Activated CD4-positive, alpha-beta memory T cell treated with anti-CD3 and anti-CD28 coated beads for 36 hours (primary cell): ENCODE measurements around the gene PMM2. TPM values are rescaled to one million over a fixed set of nuclear protein-coding genes. Genes with fewer than 3 reads are reported as not detected.
"Not testable (repeated sequence)": the region's sequence is repeated elsewhere in the genome, so short reads cannot be mapped to it uniquely, and the experiment has no call there.

ENCODE experiments used
- CTCF ChIA-PET: fragments of 350-600 bp; sonication (Branson Sonifier 250); formaldehyde crosslinking; loops from one replicate; lab custom pipeline; 2021; ENCODE audit warnings: antibody characterized with exemption, inconsistent platforms; lab: Charles Lee
- POLR2A ChIA-PET: fragments of 350-600 bp; sonication (Branson Sonifier 250); formaldehyde crosslinking; loops from one replicate; lab custom pipeline; 2021; ENCODE audit warnings: antibody characterized with exemption; lab: Charles Lee
- DNase-seq: peaks from one replicate; pipeline ENCODE4 v3.0.0-alpha.2; 2020
- H3K27ac Mint-ChIP-seq: one replicate; pipeline ENCODE4 v1.8.0; 2021; ENCODE audit warnings: mixed read lengths
- H3K27me3 Mint-ChIP-seq: one replicate; pipeline ENCODE4 v1.8.0; 2021; ENCODE audit warnings: mixed read lengths
- H3K36me3 Mint-ChIP-seq: one replicate; pipeline ENCODE4 v1.8.0; 2021; ENCODE audit warnings: mixed read lengths
- H3K4me1 Mint-ChIP-seq: one replicate; pipeline ENCODE4 v1.8.0; 2021; ENCODE audit warnings: low read depth, mixed read lengths
- H3K4me3 Mint-ChIP-seq: one replicate; pipeline ENCODE4 v1.8.0; 2021; ENCODE audit warnings: mild to moderate bottlenecking, mixed read lengths
- H3K9me3 Mint-ChIP-seq: one replicate; pipeline ENCODE4 v1.8.0; 2021; ENCODE audit warnings: mixed read lengths
- intact Hi-C: fragments of 100-400 bp; cut with micrococcal nuclease; formaldehyde crosslinking; loops from one replicate; pipeline ENCODE4 v1.15.1; 2023
- total RNA-seq, 2 experiments: library from RNA; stranded (reverse); gene quantifications; one replicate each; pipeline ENCODE4 v1.2.3, GENCODE V29; 2021

The PMM2 gene
- total RNA-seq, 2 experiments from 2014 or later: 34.0 to 36.0 TPM

GRCh38 chr16:8764525-8765250 is 33.0 kb upstream of the PMM2 start:
- ChIA-PET CTCF (no interaction called here), POLR2A (no interaction called here)
- H3K27me3 Mint-ChIP-seq: no peaks in the 10 kb centered on the region
- no peak overlapping the region for H3K4me3 Mint-ChIP-seq
- H3K36me3 Mint-ChIP-seq: peaks cover 12% of the 10 kb centered on the region
- H3K4me1 Mint-ChIP-seq: no peaks in the 10 kb centered on the region
- intact Hi-C loops: no loop called here
- H3K27ac Mint-ChIP-seq: no peak overlapping the region
- DNase-seq: no peak
- no peaks in the 10 kb centered on the region for H3K9me3 Mint-ChIP-seq

GRCh38 chr16:8767176-8767575 is 30.5 kb upstream of the PMM2 start:
- intact Hi-C loops: no loop called here
- H3K27ac Mint-ChIP-seq: no peak overlapping the region
- CTCF ChIA-PET: no interaction called here

GRCh38 chr16:8768283-8768682 is 29.4 kb upstream of the PMM2 start:
- H3K4me1 Mint-ChIP-seq: no peaks in the 10 kb centered on the region
- CTCF ChIA-PET: no interaction called here
- POLR2A ChIA-PET: no interaction called here

More at GRCh38 chr16:8767176-8767575, 30.5 kb upstream of the PMM2 start:
- POLR2A ChIA-PET: no interaction called here
- Mint-ChIP-seq H3K36me3 (peaks cover 14% of the 10 kb centered on the region), H3K4me1 (no peaks in the 10 kb centered on the region), H3K27me3 (no peaks in the 10 kb centered on the region), H3K9me3 (no peaks in the 10 kb centered on the region), H3K4me3 (no peak overlapping the region)
- no peak for DNase-seq

DNA sequence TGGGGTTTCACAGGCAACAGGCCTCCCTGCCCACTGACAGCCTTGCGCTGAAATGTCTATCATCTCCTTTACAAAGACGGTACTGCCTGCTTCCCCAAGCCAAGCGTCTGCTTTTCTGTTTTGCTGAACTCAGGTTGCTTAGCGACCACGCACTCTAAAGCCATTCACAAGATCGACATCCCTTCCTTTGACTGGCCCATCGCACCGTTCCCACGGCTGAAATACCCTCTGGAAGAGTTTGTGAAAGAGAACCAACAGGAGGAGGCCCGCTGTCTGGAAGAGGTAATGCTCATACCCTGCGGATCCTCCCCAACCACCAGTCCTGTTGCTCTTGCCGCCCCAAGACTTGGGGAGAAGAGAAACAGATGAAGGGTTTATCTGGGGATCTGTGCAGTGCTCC is 28.9 kb upstream of the PMM2 start:
- H3K4me1 Mint-ChIP-seq: no peaks in the 10 kb centered on the region
- CTCF ChIA-PET: no interaction called here
- H3K9me3 Mint-ChIP-seq: no peaks in the 10 kb centered on the region
- H3K27me3 Mint-ChIP-seq: no peaks in the 10 kb centered on the region
- intact Hi-C loops: no loop called here
- POLR2A ChIA-PET: no interaction called here
- H3K27ac Mint-ChIP-seq: no peak overlapping the region
- no peak for DNase-seq
- no peak overlapping the region for H3K4me3 Mint-ChIP-seq
- H3K36me3 Mint-ChIP-seq: peaks cover 14% of the 10 kb centered on the region

More at GRCh38 chr16:8768283-8768682, 29.4 kb upstream of the PMM2 start:
- no peak overlapping the region for H3K4me3 Mint-ChIP-seq
- H3K27ac Mint-ChIP-seq: no peak overlapping the region
- no peak for DNase-seq
- no peaks in the 10 kb centered on the region for H3K9me3 Mint-ChIP-seq
- H3K36me3 Mint-ChIP-seq: peaks cover 14% of the 10 kb centered on the region
- intact Hi-C loops: no loop called here
- H3K27me3 Mint-ChIP-seq: no peaks in the 10 kb centered on the region

GRCh38 chr16:8773537-8773936 is 24.1 kb upstream of the PMM2 start:
- intact Hi-C loops: no loop called here
- no peaks in the 10 kb centered on the region for H3K9me3 Mint-ChIP-seq
- no peak for DNase-seq
- ChIA-PET POLR2A (interaction anchor here (0.6 kb wide), 1 partner anchor 80 kb away, joined by 3 read pairs; no protein-coding TSS in a partner anchor), CTCF (no interaction called here)
- no peak overlapping the region for H3K4me3 Mint-ChIP-seq
- H3K4me1 Mint-ChIP-seq: no peaks in the 10 kb centered on the region
- no peak overlapping the region for H3K27ac Mint-ChIP-seq
- peaks cover 34% of the 10 kb centered on the region for H3K36me3 Mint-ChIP-seq
- no peaks in the 10 kb centered on the region for H3K27me3 Mint-ChIP-seq

DNA sequence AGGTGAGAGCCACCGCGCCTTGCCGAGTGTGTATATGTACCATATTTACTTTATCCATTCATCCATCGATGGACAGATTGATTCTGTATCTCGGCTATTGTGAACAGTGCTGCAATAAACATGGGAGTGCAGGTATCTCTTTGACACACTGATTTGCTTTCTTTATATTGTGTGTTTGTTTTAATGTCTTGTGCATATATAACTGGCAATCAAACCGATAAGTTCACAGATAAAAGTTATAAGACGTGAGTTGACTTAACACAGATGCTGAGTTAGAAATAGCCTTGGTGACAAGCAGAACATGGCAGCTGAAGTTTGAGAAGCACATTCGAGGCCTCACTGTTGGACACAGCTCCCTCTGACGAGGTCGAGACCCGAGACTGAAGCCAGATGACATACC is 23.4 kb upstream of the PMM2 start:
- Mint-ChIP-seq H3K27me3 (no peaks in the 10 kb centered on the region), H3K36me3 (peaks cover 29% of the 10 kb centered on the region), H3K9me3 (no peaks in the 10 kb centered on the region), H3K27ac (no peak overlapping the region), H3K4me3 (no peak overlapping the region), H3K4me1 (no peaks in the 10 kb centered on the region)
- DNase-seq: no peak
- POLR2A ChIA-PET: no interaction called here
- intact Hi-C loops: no loop called here
- CTCF ChIA-PET: no interaction called here

DNA sequence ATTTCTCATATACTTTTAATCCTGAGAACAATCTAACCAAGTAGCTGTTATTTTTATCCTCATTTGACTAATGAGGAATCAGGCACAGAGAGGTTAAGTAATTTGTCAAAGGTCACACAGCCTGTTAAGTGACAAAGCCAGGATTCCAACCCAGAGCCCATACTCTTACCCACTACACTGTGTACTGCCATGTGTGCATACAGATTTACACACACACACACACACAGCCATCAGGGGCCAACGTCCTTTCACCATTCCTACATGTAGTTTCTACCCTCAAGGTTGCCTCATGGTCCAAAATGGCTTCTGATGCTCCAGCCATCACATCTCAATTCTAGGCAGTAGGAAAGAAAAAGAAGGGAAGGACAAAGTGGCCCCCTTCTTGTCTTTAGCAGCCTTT is 22.3 kb upstream of the PMM2 start:
- Mint-ChIP-seq H3K27me3 (no peaks in the 10 kb centered on the region), H3K4me3 (no peak overlapping the region), H3K9me3 (no peaks in the 10 kb centered on the region), H3K4me1 (no peaks in the 10 kb centered on the region), H3K36me3 (peaks cover 25% of the 10 kb centered on the region), H3K27ac (no peak overlapping the region)
- intact Hi-C loops: no loop called here
- no peak for DNase-seq
- ChIA-PET POLR2A (no interaction called here), CTCF (no interaction called here)

- Mint-ChIP-seq H3K4me1 (no peaks in the 10 kb centered on the region), H3K36me3 (peaks cover 25% of the 10 kb centered on the region), H3K4me3 (no peak overlapping the region), H3K9me3 (no peaks in the 10 kb centered on the region), H3K27me3 (no peaks in the 10 kb centered on the region), H3K27ac (no peak overlapping the region)
- CTCF ChIA-PET: no interaction called here
- POLR2A ChIA-PET: no interaction called here
- intact Hi-C loops: no loop called here
- DNase-seq: no peak
Observed at GRCh38 chr16:8776129-8776584, 21.5 kb upstream of the PMM2 start.

DNA sequence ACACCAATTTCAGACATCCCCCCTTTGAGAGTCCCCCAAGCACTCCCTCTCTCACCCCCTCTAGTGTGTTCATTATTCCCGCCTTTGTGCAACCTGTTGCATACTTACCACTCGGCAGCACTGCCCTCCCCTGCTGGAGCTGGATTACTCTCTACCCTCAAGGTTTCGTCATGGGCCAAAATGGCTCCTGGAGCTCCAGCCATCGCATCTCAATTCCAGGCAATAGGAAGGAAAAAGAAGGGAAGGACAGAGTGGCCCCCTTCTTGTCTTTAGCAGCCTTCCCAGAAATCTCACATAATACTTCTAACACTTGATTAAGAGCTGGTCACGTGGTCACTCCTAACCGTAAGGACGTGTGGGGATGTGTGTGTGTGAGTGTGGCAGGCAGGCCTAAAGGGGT is 20.4 kb upstream of the PMM2 start:
- intact Hi-C loops: no loop called here

DNA sequence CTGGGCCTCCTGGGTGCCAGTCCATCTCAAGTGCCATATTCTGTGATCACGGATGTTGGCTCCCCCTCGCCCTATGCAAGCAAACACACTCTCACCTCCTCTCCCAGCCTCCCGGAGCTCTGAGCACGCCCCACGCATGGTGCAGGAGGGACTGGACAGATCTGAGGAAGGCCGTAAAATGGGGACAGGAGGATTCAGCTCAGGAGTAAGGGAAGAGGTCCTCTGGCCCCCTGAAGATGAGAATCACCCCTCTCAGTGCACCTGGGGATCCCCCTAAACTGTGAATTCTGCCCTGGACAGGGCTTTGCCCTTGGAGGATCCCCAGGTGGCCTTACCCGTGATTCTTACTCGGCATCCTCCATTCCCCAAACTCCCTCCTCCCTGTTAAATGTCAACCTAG is 15.8 kb upstream of the PMM2 start:
- ChIA-PET POLR2A (no interaction called here), CTCF (no interaction called here)
- DNase-seq: no peak
- H3K36me3 Mint-ChIP-seq: peaks cover 4% of the 10 kb centered on the region
- intact Hi-C loops: no loop called here
- no peaks in the 10 kb centered on the region for H3K4me1 Mint-ChIP-seq
- H3K9me3 Mint-ChIP-seq: no peaks in the 10 kb centered on the region
- no peak overlapping the region for H3K4me3 Mint-ChIP-seq
- no peaks in the 10 kb centered on the region for H3K27me3 Mint-ChIP-seq
- H3K27ac Mint-ChIP-seq: no peak overlapping the region

More for the DNA sequence above, 20.4 kb upstream of the PMM2 start:
- no peak overlapping the region for H3K27ac Mint-ChIP-seq
- no peaks in the 10 kb centered on the region for H3K4me1 Mint-ChIP-seq
- DNase-seq: no peak
- H3K27me3 Mint-ChIP-seq: no peaks in the 10 kb centered on the region
- peaks cover 25% of the 10 kb centered on the region for H3K36me3 Mint-ChIP-seq
- ChIA-PET CTCF (no interaction called here), POLR2A (no interaction called here)
- H3K4me3 Mint-ChIP-seq: no peak overlapping the region
- H3K9me3 Mint-ChIP-seq: no peaks in the 10 kb centered on the region

DNA sequence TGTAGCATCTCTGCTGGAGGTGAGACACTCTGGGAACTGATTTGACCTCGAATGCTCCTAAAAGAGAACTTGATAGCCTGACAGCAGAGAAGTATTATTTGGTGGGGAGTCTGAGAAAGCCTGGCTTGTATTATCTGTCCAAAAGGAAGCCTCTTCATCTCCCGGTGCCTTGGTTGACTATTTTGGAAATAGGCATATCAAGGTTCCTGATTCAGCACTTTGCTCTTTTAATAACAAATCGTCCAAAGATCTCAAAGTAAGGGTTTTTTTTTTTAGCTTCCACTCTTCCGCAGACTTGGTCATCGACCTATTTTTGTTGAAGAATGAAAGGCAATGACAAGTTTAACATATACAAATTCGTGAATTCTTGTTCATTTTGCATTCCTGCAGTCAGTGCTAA is 15.0 kb upstream of the PMM2 start:
- POLR2A ChIA-PET: no interaction called here
- intact Hi-C loops: no loop called here

GRCh38 chr16:8785408-8785807 is 12.2 kb upstream of the PMM2 start:
- no peaks in the 10 kb centered on the region for H3K36me3 Mint-ChIP-seq
- ChIA-PET CTCF (no interaction called here), POLR2A (no interaction called here)
- no peak overlapping the region for H3K27ac Mint-ChIP-seq
- intact Hi-C loops: no loop called here
- no peak overlapping the region for H3K4me3 Mint-ChIP-seq
- H3K4me1 Mint-ChIP-seq: no peaks in the 10 kb centered on the region
- H3K27me3 Mint-ChIP-seq: no peaks in the 10 kb centered on the region
- DNase-seq: no peak
- H3K9me3 Mint-ChIP-seq: no peaks in the 10 kb centered on the region

More for the DNA sequence above, 15.0 kb upstream of the PMM2 start:
- DNase-seq: no peak
- H3K4me1 Mint-ChIP-seq: no peaks in the 10 kb centered on the region
- no peak overlapping the region for H3K27ac Mint-ChIP-seq
- no peaks in the 10 kb centered on the region for H3K9me3 Mint-ChIP-seq
- H3K4me3 Mint-ChIP-seq: no peak overlapping the region
- H3K27me3 Mint-ChIP-seq: no peaks in the 10 kb centered on the region
- H3K36me3 Mint-ChIP-seq: no peaks in the 10 kb centered on the region
- CTCF ChIA-PET: no interaction called here

DNA sequence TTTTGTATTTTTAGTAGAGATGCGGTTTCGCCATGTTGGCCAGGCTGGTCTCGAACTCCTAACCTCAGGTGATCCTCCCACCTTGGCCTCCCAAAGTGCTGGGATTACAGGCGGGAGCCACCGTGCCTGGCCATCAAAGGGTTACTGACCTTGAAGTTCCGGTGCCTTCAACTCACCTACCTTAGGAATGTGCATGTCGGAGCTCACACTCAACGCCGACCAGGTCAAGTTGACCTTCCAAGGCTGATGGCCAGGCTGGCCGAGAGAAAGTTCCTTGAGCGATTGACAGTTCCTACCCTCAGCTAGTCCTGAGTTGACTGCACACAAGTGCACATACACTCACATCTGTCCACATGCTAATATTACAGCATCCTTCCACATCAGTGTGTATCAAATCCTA is 11.3 kb upstream of the PMM2 start:
- H3K9me3 Mint-ChIP-seq, intact Hi-C loops, H3K36me3 Mint-ChIP-seq, DNase-seq, H3K27me3 Mint-ChIP-seq, POLR2A ChIA-PET, H3K27ac Mint-ChIP-seq, H3K4me3 Mint-ChIP-seq, H3K4me1 Mint-ChIP-seq, CTCF ChIA-PET: not testable (repeated sequence)
